ENCODE measurements around the gene SPOCK3.
"Not testable (repeated sequence)": the region's sequence is repeated elsewhere in the genome, so short reads cannot be mapped to it uniquely, and the experiment has no call there.

Gene SPOCK3

GRCh38 chr4:167234316-167234881 lies at the start of gene SPOCK3:
Gene SPOCK3 (minus strand): TSS chr4:167234494.
- no peak for DNase-seq (ENCODE audit: low read depth, low spot score)

DNA sequence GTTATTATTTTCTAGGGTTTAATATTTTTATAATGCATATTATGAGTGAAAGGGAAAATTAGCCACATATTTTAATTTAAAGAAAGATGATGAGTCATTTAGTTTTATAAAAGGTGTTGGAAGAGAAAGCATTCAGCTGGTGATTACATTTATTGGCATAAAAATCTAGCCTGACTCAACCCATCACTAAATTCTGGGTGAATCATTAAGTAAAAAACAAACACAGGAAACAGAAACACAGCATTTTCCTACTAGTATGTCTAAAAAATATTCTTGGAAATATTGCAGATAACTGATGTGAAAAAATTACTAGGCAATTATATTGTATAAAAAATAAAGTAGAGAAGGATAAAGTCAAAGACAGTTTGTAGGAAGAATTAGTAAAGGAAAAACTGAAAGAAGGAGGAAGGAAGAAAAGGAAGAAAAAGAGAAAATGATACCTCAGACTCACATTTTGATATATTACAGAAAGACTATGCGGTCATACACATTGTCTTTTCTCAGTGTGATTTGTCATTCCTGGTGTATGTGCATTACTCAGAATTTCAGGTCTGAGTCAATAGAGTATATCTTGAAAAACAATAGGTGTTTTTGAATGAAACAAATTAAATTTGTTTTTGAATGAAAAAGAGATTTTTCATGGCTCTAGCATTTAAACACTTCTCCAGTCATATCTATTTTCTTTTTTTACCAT lies 48.0 kb upstream of the SPOCK3 start:
- no peak for DNase-seq (ENCODE audit: low read depth, low spot score)

GRCh38 chr4:167281545-167281944 lies 47.3 kb upstream of the SPOCK3 start:
- not testable (repeated sequence) for DNase-seq (ENCODE audit: low read depth, low spot score)

- no peak for DNase-seq (ENCODE audit: low read depth, low spot score)
Measured at GRCh38 chr4:167274351-167274750, 40.1 kb upstream of the SPOCK3 start.

DNA sequence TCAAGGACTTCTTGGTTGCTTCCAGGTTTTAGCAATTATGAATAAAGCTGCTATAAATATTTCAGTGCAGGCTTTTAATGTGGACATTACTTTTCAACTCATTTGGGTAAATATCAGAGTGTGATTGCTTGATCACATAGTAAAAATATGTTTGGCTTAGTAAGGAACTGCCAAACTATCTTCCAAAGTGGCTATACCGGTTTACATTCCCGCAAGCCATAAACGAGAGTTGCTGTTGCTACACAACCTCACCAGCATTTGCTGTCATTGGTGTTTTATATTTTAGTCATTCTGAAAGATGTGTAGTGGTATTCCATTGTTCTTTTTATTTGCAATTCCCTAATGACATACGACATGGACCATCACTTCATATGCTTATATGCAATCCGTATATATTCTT lies 30.9 kb upstream of the SPOCK3 start:
- DNase-seq (ENCODE audit: low read depth, low spot score) = no peak

DNA sequence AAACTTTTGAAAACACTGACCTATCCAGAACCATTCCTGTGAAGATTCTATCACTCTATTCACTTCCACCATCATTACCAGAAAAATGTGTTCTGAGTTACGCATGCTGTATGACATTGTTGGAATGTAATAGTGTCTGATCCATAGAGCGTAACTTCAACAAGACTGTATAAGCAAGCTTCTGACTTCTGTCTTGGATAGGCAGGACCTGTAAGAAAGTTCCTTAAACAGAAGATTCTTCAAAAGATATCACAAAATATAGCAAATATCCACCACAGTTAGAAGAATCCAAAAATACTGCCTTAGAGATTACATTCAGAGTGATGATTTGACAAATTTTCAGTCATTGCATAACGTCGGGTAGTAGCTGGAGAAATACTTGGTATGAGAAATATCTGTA lies 14.0 kb upstream of the SPOCK3 start:
- DNase-seq (ENCODE audit: low read depth, low spot score) = no peak

GRCh38 chr4:167239627-167240026 lies 5.3 kb upstream of the SPOCK3 start:
- DNase-seq (ENCODE audit: low read depth, low spot score) = no peak

DNA sequence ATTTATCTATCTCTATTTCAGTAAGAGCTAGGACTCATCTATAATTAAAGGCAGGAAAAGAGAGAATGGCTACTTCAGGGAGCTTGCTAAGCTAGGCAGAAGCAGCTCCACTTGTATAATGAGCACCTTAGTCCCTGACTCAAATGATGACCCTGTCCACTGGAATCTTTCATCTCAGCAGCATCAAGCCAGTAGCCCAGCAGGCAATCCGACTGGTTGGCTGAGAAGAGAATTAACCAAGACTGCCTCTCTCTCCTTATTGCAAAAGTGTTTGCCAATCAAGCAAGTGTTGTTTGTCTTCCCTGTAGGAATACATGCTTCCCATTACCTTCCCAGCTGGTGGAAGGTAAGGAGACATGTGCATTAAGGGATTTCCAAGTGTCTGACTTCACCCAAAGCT lies 3.9 kb upstream of the SPOCK3 start:
- no peak for DNase-seq (ENCODE audit: low read depth, low spot score)

- no peak for DNase-seq (ENCODE audit: low read depth, low spot score)
Measured at GRCh38 chr4:167233685-167234315, 494 bp downstream of the SPOCK3 start.

- DNase-seq (ENCODE audit: low read depth, low spot score) = no peak
Measured at GRCh38 chr4:167232805-167233684, 1.2 kb downstream of the SPOCK3 start.

GRCh38 chr4:167230744-167231143 lies 3.5 kb downstream of the SPOCK3 start:
- no peak for DNase-seq (ENCODE audit: low read depth, low spot score)

DNA sequence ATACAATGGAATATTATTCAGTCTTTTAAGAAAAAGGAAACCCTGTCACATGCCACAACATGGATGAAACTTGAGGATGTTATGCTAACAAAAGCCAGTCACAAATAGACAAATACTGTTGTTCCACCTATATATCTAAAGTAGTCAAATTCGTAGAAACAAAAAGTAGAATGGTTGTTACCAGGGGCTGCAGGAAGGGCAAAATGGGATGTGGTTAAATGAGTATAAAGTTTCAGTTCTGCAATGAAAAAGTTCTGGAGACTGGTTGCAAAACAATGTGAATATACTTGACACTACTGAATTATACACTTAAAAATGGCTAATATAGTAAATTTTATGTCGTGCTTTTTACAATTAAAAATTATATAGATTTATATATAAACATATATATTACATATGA lies 12.2 kb downstream of the SPOCK3 start:
- DNase-seq (ENCODE audit: low read depth, low spot score) = no peak

DNA sequence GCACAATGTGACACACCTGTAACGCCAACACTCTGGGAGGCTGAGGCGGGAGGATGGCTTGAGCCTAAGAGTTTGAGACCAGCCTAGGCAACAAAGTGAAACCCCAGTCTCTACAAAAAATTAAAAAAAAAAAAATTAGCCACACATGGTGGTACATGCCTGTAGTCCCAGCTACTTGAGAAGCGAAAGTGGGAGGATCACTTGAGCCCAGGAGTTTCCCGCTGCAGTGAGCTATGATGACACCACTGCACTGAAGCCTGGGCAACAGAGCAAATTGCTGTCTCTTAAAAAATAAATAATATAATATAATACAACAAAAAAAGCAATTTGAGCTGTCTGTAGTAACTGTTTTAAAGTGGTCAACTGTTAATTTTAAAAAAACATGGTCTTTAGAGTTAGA lies 13.2 kb downstream of the SPOCK3 start:
- no peak for DNase-seq (ENCODE audit: low read depth, low spot score)

DNA sequence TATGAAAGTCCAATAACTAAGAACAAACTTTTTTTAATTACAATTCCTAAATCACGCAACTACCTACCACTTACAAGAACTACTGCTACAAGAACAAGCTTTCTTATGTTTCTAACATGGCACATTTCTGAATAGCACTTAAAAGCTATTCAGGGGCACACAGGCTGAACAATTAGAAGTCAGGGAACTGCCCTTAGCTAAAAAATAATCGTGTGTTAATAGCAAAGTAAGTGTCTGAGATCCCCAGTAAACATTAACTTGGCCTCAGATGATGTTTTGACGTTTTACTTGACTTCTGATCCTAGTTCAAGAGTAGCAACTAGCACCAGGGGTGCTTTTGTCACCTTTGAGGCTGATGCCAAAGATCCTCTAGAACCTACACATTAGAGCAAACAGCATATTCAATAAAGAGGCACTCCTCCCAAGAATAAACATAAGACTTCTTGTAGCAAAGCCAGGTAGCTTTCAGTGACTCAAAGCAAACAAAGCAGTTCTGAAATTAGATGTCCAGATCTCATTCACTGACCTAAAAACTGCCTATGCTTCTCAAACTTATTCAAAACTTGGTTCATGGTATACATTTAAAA lies 16.2 kb downstream of the SPOCK3 start:
- no peak for DNase-seq (ENCODE audit: low read depth, low spot score)

- DNase-seq (ENCODE audit: low read depth, low spot score) = no peak
Measured at GRCh38 chr4:167216783-167217182, 17.5 kb downstream of the SPOCK3 start.

- no peak for DNase-seq (ENCODE audit: low read depth, low spot score)
Measured at GRCh38 chr4:167210166-167210565, 24.1 kb downstream of the SPOCK3 start.

DNA sequence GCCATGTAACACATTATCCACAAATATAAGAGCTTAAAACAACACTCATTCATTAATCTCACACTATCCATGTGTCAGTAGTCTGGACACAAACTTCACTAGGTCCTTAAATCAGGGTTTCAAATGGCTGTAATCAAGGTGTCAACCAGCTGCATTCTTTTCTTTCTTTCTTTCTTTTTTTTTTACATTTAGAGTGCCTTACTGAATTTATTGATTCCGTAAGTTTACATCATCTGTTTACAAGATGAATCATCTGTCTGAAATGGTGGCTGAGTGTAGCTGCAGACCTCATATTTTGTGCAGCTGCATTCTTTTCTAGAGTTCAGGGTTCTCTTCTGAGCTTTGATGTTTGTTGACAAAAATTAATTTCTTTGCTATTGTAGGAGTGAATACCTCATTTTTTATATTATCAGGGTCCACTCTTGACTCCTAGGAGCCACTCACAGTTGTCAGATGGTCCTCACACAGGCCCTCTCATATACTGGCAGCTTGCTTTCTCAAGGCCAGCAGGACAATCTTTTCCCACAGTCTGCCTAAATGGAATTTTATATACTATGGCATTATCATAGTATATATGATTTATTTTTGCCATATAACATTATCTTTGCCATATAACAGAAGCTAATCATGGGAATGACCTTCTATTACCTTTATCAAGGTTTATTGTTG lies 37.8 kb downstream of the SPOCK3 start:
- DNase-seq (ENCODE audit: low read depth, low spot score) = no peak

GRCh38 chr4:167190379-167190778 lies 43.9 kb downstream of the SPOCK3 start:
- no peak for DNase-seq (ENCODE audit: low read depth, low spot score)

DNA sequence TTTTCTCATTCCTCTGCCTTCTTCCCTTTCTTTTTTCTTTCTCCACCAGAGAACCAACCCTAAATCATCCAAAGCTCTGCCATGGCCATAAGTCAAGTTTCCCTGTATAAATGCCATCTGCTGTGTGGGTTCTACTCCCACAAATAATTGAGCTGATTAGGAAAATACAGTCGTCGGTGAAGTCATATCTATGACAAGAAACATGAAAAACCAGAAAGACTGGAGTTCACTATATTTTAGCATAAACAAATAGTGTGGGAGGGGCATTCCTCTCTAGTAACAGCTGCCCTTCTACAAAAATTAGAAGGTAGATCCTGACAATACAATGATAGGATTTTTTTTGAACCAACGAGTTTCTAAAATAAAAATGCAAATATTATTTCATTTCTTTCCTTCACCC lies 48.8 kb downstream of the SPOCK3 start:
- DNase-seq (ENCODE audit: low read depth, low spot score) = no peak

DNA sequence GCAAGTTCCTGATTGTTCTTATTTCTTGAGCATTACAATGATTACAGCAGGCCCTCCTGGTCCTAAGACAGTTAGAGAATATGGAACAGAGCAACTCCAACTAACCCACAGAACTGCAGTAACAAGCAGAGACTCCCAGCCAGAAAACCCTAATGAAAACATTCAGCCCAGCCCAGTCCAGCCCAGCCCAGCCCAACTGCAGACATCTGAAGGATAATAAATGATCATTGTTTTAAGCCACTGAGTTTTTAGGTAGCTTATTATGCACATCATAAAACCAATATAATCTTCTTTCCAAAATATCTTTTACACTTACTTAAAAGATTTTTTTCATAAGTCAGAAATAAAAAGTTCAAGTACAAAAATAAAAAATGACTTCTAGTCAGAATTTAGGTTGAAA lies 51.3 kb downstream of the SPOCK3 start:
- DNase-seq (ENCODE audit: low read depth, low spot score) = no peak

DNA sequence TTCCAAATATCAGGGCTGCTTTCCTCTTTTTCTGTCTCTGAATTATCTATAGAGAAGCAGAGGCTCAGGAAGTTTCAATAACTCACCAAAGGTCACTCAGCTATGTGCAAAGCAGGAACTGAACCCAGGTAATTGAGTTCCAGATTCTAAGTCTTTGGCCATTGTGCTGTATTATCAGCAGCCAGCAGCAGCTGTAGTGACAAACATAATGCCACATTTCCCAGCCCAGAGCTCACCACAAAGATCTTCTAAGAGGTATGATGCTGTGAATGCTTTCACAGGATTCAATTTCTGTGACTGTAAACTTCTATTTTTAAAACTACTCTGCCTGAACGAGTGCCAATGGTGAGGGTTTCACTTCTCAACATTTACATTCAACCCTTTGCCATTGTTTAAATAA lies 56.4 kb downstream of the SPOCK3 start:
- DNase-seq (ENCODE audit: low read depth, low spot score) = no peak

All from smooth muscle cell of the brain vasculature (primary cell).